GM21529 (cell line): ENCODE measurements around the gene SPTBN1.
"Not testable (repeated sequence)": the region's sequence is repeated elsewhere in the genome, so short reads cannot be mapped to it uniquely, and the experiment has no call there.

Experiments used
- ATAC-seq: cut with Tn5 transposase; IDR thresholded peaks from one replicate; pipeline ENCODE4 v1.9.1; 2021; ENCODE audit not compliant: unreplicated experiment

The SPTBN1 gene

DNA sequence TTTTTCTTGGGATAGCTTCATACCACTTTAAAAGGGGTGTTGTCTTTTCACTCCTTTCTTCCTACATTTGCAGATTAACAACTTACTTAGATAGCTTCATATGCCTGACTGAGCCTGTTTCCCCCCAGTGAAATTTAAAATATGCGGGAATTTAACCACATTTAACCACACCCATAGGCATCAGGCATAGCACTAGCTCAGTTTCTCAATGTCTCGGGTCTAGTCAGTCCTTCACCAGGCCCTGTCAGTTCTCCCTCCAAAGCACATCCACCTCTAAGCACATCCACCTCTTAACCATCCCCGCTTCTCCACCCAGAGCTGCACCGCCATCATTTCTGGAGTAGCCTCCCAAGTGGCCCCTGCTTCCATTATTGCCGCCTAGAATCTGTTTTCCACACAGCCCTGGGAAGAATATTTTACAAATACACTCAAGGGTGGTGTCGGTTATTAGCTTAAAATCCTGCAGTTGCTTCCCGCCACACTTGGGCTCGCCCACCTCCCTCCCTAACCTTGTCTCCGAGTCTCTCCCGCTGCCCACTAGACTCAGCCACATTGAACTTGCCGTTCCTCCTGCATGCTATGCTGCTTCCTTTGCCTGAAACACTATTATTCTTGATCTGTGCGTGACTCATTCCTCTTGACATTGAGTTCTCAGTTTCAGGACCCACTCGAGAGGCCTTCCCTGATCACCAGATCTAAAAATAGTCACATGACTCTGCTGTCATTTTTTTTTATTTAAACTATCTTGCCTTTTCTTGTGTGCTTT, 68.3 kb downstream of the SPTBN1 start:
- peak; percentile 59 for ATAC-seq

- no peak for ATAC-seq
These were observed 69.2 kb downstream of the SPTBN1 start for GRCh38 chr2:54525321-54525720.

- ATAC-seq = no peak
These were observed 70.2 kb downstream of the SPTBN1 start for GRCh38 chr2:54526226-54526879.

DNA sequence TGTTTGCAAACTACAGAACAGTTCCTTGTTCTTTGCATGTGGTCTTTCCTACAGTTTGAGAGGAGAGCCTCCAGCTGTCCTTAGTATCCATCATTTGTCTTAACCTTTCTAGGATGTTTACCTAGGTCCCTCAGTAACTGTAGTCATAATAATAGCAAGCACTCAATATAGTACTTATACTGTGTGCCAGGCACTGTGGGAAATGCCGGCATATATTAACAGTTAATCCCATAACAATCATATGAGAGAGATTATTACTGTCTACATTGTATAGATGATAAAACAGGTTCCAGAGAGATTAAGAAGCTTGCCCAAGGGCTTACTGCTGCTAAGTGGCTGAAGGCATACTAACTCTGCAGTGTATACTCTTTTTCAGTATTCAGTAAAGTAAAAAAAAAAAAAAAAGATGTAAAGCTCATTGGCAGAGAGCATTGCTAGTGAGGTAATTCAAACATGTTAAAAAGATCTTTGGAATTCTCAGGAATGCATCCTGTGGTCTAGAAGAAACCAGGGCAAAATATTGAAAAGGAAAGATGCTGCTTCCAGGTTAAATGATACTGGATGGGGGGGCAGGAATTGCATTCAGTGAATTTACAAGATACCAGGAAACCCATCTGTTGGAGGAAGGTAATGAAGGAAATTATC, 72.3 kb downstream of the SPTBN1 start:
- no peak for ATAC-seq

DNA sequence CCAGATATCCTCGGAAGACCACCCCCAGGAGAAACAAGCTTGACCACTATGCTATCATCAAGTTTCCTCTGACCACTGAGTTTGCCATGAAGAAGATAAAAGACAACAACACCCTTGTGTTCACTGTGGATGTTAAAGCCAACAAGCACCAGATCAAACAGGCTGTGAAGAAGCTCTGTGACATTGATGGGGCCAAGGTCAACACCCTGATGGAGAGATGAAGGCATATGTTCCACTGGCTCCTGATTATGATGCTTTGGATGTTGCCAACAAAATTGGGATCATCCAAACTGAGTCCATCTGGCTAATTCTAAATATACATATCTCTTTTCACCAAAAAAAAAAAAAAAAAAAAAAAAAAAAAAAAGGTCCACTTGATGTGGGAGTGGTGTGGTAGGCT, 73.4 kb downstream of the SPTBN1 start:
- not testable (repeated sequence) for ATAC-seq

DNA sequence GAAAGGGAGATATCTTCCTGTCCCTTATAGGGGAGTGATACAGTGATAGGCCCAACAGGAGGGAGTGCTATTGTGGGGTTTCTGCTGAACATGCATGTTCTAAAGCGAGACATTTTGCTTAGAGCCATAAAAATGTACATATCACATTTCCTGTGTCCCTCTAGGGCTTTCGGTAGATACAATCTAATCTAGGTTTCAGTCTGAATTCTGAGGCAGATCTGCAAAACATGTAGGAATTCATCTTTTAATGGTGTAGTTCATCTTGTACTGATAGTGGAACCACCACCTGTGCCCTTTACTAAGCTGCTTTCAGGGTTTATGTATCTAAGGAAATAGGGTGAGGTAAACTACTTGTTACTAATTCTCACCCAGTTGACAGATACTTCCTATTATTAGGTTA, 73.8 kb downstream of the SPTBN1 start:
- ATAC-seq = peak; percentile 67

DNA sequence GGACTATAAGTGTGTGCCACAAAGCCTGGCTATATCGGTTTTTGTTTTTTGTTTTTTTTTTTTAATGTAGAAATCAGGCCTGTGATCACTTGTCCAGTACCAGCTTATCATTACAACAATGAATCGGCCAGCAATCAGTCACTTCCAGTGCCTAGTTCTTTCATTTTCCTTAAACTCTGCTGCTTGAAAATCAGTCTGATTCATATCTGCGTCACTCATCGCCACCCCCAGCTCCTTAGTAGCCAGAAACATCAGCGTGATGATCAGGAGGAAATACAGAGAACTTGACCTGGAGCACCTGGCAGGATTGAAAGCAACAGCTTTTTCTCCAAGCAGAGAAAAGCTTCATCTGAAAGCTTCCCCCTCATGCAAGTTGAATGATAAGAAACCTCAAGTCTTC, 75.4 kb downstream of the SPTBN1 start:
- no peak for ATAC-seq

DNA sequence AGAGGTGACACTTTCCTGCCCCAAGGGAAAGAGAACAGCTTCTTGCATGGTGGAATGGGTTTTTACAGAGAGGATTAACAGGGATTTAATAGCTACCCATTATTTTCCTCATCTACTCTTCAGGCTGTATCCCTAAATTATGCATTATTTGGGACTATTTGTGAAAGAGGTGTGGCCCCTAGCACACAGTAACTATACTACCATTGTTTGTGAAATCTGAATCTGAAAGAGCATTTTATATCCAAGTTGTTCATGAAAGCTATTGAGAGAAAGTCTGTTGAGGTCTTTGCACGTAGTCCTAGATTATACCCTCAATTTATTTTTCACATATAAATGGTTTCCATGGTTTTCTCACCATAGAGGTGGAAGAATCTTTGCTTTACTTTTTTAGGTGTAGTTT, 78.1 kb downstream of the SPTBN1 start:
- no peak for ATAC-seq

- no peak for ATAC-seq
These were observed 78.5 kb downstream of the SPTBN1 start for GRCh38 chr2:54534625-54535024.

- ATAC-seq = no peak
These were observed 79.6 kb downstream of the SPTBN1 start for GRCh38 chr2:54535599-54536195.

- ATAC-seq = no peak
These were observed 80.6 kb downstream of the SPTBN1 start for GRCh38 chr2:54536720-54537119.

DNA sequence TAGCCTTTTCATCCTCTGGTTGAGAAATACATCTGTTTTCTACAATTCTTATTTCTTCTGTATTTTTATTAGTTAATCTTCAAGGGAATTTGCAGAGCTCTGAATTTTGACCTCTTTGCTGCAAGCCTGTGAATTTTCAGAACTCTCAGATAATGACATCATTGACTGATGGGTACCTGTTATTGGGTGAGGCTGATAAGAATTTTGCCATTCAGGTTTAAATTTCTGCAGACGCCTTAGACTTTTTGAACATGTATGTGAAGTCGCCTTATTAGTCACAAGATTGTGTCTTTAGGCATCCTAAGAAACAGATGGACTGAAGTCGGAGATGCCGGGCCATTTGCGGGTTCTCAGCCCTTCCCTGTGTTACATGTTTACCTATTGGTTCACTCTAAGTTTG, 82.4 kb downstream of the SPTBN1 start:
- no peak for ATAC-seq

DNA sequence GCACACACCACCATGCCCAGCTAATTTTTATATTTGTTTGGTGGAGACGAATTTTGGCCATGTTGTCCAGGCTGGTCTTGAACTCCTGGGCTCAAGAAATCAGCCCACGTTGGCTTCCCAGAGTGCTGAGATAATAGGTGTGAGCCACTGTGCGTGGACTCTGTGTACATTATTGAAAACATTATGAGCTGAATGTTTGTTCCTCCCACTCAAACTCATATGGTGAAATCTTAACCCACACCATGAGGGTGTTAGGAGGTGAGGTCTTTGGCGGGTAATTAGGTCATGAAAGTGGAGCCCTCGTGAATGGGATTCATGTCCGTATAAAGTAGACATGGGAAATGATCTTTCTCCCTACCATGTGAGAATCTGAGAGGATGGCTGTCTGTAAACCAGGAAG, 83.6 kb downstream of the SPTBN1 start:
- no peak for ATAC-seq

DNA sequence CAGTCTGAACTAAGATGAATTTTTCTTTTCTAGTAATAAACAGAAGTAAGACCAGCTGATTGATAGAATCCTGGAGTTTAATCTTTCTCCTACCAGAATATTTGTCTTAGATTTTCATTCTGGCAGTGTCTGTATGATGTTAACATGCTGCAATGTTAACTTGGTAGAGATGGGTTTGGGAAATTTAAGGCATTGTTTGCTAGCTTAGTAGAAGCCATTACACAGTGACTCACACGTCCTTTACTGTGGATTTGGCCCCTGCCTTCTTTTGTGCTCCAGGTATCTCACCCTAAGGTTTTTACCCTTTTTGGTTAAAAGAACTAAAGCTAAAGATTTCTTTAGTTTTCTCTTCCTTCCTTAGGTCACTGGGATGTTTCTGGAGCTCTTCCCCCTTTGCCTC, 84.1 kb downstream of the SPTBN1 start:
- ATAC-seq = no peak

DNA sequence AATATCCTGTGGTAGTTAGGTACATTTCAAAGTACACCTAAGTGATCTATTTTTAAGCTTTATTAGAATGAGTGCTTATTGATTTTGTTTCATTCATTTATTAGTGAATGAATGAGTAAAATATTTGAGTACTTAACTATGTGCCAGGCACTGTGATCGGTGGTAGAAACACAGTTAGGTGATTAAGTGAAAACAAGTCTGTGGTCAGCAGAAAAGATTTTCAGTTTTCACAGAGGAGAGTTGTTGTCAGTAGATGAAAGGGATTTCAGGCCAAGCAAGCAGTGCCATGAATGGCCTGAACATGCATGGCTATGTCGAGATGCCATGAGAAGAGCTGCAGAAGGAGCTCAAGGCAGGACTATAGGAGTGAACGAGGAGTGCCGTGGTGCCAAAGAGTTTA, 85.9 kb downstream of the SPTBN1 start:
- no peak for ATAC-seq

DNA sequence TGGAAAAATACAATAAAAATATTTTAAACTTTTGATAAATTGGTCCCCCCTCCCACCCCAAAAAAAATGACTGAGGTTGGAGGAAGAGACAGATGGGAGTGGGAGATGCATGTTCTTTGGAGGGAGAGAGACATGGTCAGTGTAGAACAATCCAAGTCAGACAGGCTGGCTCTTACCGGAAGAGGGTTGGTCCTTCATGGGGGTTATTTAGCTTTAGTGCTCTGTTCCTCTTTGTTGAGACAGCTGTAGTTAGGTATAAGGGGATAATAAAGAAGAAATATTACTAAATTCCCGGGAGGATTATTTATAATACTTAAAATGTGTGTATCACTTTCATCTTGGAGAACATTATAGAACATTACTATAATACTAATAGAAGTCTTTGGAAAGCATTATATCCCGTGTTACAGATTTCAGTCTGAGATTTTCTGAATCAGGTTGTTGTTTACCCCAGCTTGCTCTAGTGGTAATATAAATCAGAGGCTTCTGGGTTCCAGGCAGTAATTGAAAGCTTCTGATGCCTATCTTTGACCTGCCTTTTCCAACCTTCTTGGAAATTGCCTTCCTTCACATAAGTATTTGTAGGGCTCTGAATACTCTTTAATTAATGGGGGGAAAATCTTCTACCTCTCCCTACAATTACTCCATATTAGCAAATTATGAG, 87.7 kb downstream of the SPTBN1 start:
- ATAC-seq = no peak

DNA sequence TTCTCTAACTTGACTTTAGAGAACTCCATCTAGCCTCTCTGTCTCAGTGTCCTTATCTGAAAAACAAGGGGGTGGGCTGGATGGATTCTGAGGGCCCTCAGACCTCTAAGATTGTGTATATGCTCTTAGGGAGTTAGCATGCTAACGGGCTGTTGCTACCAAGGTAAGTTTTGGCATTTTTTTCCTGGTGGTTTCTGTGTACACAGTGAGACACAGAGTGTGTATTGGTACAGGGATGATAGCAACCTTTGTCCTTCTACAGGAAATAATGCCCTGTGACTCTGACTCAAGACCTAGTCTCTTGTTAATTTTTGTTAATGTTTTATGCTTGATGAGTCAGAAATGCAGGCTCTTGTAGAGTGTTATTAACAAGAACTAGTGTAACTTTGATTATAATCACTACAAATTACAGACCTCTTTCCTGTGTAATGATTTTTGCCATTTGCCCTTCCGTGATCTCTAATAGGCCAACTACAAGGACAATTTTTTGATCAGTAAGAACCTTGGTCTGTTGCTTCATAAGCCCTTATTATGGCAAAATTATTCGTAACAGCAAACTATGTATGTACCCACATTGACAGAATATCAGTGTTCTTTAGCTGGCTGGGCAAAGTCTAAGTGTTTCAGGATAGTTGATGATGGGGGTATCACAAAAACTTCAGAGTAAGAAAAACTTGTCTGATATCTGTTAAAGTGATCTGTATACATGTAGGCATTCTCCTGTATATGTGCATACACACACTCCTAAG, 89.7 kb downstream of the SPTBN1 start:
- ATAC-seq = peak; percentile 61

GRCh38 chr2:54546518-54546917, 90.4 kb downstream of the SPTBN1 start:
- ATAC-seq = no peak

DNA sequence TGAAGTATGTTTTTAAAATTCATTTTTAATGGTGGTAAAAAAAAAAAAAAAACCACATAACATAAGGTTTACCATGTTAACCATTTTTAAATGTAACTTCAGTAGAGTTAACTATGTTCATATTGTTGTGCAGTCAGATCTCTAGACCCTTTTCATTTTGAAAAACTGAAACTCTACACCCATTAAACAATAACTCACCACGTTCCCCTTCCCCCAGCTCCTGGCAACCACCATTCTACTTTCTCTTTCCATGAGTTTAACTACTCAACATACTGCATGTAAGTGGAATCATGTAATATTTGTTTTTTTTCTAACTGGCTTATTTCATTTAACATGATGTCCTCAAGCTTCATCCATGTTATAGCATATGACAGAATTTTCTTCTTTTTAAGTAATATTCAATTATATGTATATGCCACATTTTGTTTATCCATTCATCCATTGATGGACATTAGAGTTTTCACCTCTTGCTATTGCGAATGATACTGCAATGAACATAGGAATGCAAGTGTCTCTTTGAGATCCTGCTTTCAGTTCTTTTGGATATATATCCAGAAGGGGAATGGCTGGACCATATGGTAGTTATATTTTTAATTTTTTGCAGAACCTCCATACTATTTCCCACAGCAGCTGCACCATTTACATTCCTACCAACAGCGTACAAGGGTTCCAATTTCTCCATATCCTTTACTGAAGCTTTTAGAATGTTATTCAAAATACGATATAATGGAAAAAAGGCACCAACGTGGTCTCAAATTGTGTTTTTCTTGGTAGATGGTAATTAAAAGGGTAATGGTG, 91.0 kb downstream of the SPTBN1 start:
- ATAC-seq = peak; percentile 52

DNA sequence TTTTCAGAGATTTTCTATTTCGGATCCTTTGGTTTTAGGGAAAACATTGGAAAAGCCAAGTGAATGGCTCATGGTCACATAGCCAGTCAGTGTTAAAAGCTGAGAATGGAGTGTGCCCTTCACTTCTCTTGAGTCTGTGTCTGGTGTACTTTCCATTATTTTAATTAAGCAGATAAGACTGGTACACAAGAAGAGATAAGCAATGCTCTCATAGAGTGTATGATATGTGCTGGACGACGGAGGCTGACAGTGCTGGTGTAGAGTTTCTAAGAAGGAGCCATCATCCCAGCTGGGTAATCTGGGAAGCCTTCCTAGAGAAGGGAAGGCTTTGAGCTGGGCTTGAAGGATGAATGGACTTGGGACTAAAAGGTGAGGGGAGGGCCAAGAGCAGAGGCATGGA, 93.3 kb downstream of the SPTBN1 start:
- no peak for ATAC-seq
